ENCODE data around the gene FYB1.

Gene FYB1

GRCh38 chr5:39203951-39204350, 15.4 kb downstream of the FYB1 start:
- DNase-seq, result no peak

- DNase-seq, result no peak
Observed at GRCh38 chr5:39203275-39203922, 16.0 kb downstream of the FYB1 start.

GRCh38 chr5:39202597-39203274, 16.6 kb downstream of the FYB1 start:
- DNase-seq, result no peak

- DNase-seq, result no peak
Observed at GRCh38 chr5:39201781-39202596, 17.4 kb downstream of the FYB1 start.

GRCh38 chr5:39201160-39201780, 18.1 kb downstream of the FYB1 start:
- DNase-seq, result no peak

- no peak for DNase-seq
Observed at GRCh38 chr5:39200081-39200480, 19.3 kb downstream of the FYB1 start.

GRCh38 chr5:39199335-39199734, 20.0 kb downstream of the FYB1 start:
- DNase-seq, result no peak

GRCh38 chr5:39198127-39198526, 21.2 kb downstream of the FYB1 start:
- no peak for DNase-seq

GRCh38 chr5:39197556-39197955, 21.8 kb downstream of the FYB1 start:
- peak; percentile 61 for DNase-seq

GRCh38 chr5:39195198-39195826, 24.1 kb downstream of the FYB1 start:
- no peak for DNase-seq

GRCh38 chr5:39194466-39195136, 24.8 kb downstream of the FYB1 start:
- no peak for DNase-seq

GRCh38 chr5:39193553-39194465, 25.6 kb downstream of the FYB1 start:
- DNase-seq, result no peak

GRCh38 chr5:39192450-39193160, 26.8 kb downstream of the FYB1 start:
- DNase-seq, result no peak

GRCh38 chr5:39191216-39191615, 28.1 kb downstream of the FYB1 start:
- DNase-seq, result no peak

- DNase-seq, result no peak
Observed at GRCh38 chr5:39190311-39191102, 28.9 kb downstream of the FYB1 start.

- DNase-seq, result no peak
Observed at GRCh38 chr5:39189292-39189955, 29.9 kb downstream of the FYB1 start.

- DNase-seq, result no peak
Observed at GRCh38 chr5:39187831-39188731, 31.3 kb downstream of the FYB1 start.
